Measurements from ENCODE around the gene SLC13A3.

GRCh38 chr20:46557231-46557956, 93.9 kb downstream of the SLC13A3 start:
- TF ChIP-seq CTCF (conservative IDR thresholded peaks at IDR 0.05; ENCODE audit: low read length): no peak
- no peak for TF ChIP-seq EZH2phosphoT487 (IDR thresholded peaks at IDR 0.05; ENCODE audit: borderline replicate concordance)
